GM18870 (cell line): Measurements from ENCODE around the gene LUC7L2.
"Not testable (repeated sequence)": the region's sequence is repeated elsewhere in the genome, so short reads cannot be mapped to it uniquely, and the experiment has no call there.

Experiments
- ATAC-seq: cut with Tn5 transposase; IDR thresholded peaks from one replicate; pipeline ENCODE4 v1.9.1; 2021; ENCODE audit warnings: moderate library complexity; ENCODE audit not compliant: unreplicated experiment

The LUC7L2 gene

GRCh38 chr7:139359366-139360209 is at the start of gene LUC7L2:
Gene LUC7L2 (plus strand): TSS chr7:139359894. CDS start chr7:139360262, 368 bp downstream.
- ATAC-seq: peak; percentile 66

DNA sequence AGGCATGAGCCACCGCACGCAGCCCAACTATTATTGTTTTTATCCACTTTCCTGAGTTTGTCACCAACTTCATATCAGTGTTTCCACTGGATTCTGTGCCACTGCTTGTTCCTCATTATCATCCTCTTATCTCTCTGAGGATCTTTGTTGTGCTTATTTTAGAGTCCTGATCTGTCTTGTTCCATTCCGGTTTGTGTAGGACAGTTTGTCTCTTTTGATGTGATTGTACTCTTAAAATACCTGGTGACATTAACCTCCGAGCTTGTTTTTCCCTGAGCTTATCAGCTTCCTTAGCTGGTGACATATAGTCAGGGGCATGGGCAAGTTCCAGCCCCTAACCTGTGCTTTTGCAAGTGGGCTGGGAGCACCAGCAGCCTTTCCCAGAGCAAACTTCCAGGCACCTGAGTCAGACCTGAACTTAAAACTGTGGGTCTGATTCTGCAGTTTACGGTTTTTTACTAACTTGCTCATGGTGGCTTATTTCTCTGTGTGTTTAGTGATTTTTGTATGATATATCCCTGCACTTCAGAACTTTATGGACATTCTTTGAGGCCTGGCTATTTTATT is 41.7 kb upstream of the LUC7L2 start:
- ATAC-seq: no peak

DNA sequence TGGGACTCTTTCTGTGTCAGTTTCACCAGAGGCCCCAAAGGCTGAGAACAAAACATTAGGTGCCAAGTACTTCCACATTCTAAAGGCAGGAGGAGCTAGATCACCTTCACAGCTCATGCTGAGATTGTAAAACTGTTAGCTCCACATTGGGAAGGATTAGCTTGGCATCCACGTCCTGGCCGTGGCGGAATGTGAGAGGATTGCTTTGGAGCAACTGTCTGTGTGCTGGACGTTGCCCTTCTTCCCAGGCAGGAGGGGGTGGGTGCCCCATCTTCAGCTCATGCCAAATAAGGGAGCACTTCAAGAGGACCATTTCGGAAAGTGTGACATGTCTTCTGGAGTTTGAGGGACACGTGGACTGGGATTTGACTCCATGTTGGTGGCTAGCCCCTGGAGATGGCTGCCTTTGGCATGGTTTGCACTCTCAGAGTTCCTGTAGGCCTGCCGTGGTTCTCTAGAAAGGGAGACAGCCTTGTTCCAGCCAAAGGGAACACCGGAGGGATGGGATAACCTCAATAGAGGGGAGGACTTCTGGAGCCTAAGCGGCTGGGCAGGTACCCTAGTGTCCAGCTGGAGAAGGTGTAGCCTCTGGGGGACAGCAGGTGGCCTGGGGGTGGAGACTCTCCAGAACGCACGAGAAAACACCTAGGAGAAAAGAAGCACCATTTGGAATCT is 38.5 kb upstream of the LUC7L2 start:
- ATAC-seq: no peak

DNA sequence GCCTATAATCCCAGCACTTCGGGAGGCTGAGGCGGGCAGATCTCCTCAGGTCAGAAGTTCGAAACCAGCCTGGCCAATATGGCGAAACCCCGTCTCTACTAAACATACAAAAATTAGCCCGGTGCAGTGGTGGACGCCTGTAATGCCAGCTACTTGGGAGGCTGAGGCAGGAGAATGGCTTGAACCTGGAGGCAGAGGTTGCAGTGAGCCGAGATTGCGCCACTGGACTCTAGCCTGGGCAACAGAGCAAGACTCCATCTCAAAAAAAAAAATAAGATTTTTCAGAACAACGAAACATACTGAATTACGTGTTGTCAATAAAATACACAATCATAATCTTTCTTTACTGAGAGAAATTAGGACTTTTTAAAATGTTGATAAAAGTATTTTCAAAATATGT is 35.0 kb upstream of the LUC7L2 start:
- not testable (repeated sequence) for ATAC-seq

- ATAC-seq: no peak
Observed at GRCh38 chr7:139328375-139328774, 31.3 kb upstream of the LUC7L2 start.

DNA sequence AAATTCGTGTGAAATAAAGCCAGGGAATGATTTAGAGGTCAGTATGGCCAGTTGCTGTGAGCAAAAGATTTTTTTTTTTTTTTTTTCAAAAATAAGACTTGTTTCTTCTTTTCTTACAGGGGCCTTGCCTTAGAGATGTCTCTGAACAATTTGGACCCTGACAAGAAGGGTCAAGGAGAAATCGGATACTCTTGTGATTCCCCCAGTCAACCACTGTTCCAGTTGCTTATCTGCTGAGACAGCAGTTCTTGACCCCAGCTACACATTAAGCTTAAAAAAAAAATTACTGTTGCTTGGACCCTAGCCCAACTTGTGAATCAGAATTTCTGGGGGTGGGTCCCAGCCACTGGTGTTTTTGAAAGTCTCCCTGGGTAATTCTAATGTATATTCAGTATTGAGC is 30.6 kb upstream of the LUC7L2 start:
- no peak for ATAC-seq

- ATAC-seq: no peak
Observed at GRCh38 chr7:139330333-139331030, 29.2 kb upstream of the LUC7L2 start.

- no peak for ATAC-seq
Observed at GRCh38 chr7:139332697-139333359, 26.9 kb upstream of the LUC7L2 start.

- not testable (repeated sequence) for ATAC-seq
Observed at GRCh38 chr7:139333443-139333842, 26.3 kb upstream of the LUC7L2 start.

GRCh38 chr7:139334399-139335150 is 25.1 kb upstream of the LUC7L2 start:
- ATAC-seq: no peak

GRCh38 chr7:139339025-139339424 is 20.7 kb upstream of the LUC7L2 start:
- no peak for ATAC-seq

DNA sequence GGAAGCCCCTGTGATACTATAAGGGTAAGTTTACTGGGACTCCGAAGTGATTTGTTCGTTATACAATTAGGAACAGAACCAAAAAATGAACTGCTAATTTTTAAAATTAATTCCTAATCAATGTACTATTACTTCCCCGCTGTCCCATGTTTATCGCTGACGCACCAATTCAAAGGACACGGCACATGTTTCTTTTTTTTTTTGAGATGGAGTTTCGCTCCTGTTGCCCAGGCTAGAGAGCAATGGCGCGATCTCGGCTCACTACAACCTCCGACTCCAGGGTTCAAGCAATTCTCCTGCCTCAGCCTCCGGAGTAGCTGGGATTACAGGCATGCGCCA is 20.0 kb upstream of the LUC7L2 start:
- ATAC-seq: no peak

GRCh38 chr7:139340037-139340807 is 19.5 kb upstream of the LUC7L2 start:
- ATAC-seq: peak; percentile 91

GRCh38 chr7:139340808-139341057 is 19.0 kb upstream of the LUC7L2 start:
- ATAC-seq: no peak

GRCh38 chr7:139341058-139341775 is 18.5 kb upstream of the LUC7L2 start, which contains the start of gene FMC1:
Gene FMC1 (plus strand): TSS chr7:139341337. CDS start chr7:139341385, 48 bp downstream.
- peak; percentile 37 for ATAC-seq

DNA sequence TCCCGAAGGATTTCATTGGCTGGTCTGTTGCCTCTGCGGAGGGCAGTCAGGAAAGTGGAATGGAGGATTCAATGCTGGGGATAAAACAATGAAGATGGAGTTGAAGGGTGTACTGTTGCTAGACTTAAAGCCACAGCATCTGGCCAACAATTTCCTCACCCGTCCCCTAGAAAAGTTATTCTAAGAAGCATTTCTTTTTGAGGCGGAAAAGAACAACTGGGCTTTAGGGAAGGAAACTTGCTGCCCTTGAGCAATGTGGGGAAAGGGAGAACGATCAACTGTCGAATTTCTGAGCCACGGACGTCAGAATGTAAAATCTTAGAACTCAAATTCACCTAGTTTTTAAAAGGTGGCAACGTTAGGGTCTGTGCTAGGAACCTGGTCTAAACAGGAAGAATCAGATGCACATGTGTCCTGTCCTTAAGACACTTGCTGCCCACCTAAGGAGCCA is 17.9 kb upstream of the LUC7L2 start:
- peak; percentile 32 for ATAC-seq

DNA sequence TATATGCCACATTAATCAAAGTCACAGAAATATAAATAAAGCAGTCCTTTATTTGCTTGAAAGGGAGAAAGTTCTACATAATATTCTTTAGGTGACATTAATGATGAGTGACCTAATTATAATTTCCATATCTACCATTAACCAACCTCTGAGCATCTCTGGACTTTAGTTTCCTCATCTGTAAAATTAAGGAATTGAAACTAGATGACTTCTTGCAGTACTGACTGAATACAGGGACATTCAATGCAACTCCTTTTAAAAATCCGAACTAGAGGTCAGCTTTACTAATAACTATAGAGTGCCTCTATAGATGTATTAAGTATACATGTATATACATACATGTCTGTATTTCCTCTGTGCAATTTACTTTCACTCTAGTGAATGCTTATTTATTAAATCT is 14.7 kb upstream of the LUC7L2 start:
- no peak for ATAC-seq

- no peak for ATAC-seq
Observed at GRCh38 chr7:139351027-139351426, 8.7 kb upstream of the LUC7L2 start.

DNA sequence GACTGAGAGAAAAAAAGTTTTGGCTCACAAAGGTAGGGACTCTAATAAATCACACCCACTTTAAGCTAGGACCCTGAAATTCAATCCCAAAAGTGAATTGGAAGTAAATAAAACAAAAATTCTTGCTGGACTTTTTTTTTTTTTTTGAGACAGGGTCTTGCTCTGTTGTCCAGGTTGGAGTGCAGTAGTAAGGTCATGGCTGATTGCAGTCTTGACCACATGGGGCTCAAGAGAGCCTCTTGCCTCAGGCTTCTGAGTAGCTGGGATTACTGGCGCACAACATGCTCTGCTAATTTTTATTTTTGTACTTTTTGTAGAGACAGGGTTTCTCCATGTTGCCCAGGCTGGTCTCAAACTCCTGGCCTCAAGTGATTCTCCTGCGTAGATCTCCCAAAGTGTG is 5.0 kb upstream of the LUC7L2 start:
- no peak for ATAC-seq
